Adrenal gland (tissue), 12 donors: ENCODE measurements around the gene SPOCK3. TPM values are rescaled to one million over a fixed set of nuclear protein-coding genes. Genes with fewer than 3 reads are reported as not detected.
"Not testable (repeated sequence)": the region's sequence is repeated elsewhere in the genome, so short reads cannot be mapped to it uniquely, and the experiment has no call there.

Source experiments
- DNase-seq, 7 donors: peaks; one replicate each; pipeline ENCODE4 v3.0.0-alpha.2; 2019 to 2020
- H3K27ac ChIP-seq, 5 donors: fragments of 200-600 bp; sonication (generic) in 4 of 5; 1 replicate in 3 of 5; 2 replicates in 2 of 5; pipeline versions ENCODE4 v1.5.1 to v1.8.0; 2016 to 2020; ENCODE audit warnings: mild to moderate bottlenecking in 1 of 5
- H3K27me3 ChIP-seq: fragments of 200-600 bp; 2 replicates; pipeline ENCODE4 v1.8.0; 2021
- H3K36me3 ChIP-seq, 2 donors: fragments of 200-600 bp; replicated peaks in 1 of 2; 1 replicate in 1 of 2; 2 replicates in 1 of 2; pipeline versions ENCODE4 v1.5.1 to v1.8.0; 2018 to 2022
- H3K4me1 ChIP-seq, 2 donors: fragments of 200-600 bp; replicated peaks in 1 of 2; 1 replicate in 1 of 2; 2 replicates in 1 of 2; pipeline versions ENCODE4 v1.5.1 to v1.8.0; 2018 to 2021
- H3K4me3 ChIP-seq, 4 donors: fragments of 200-600 bp; sonication (generic) in 3 of 4; one replicate each; pipeline ENCODE4 v1.5.1; 2016 to 2018
- H3K9me3 ChIP-seq, 3 donors: fragments of 200-600 bp; sonication (generic) in 1 of 3; replicated peaks in 1 of 3; 1 replicate in 2 of 3; 2 replicates in 1 of 3; pipeline versions ENCODE4 v1.5.1 to v1.8.0; 2016 to 2021
- CTCF ChIP-seq, 6 experiments: fragments of 450-650 bp in 4 of 6; fragments of 200-600 bp in 2 of 6; sonication (generic) in 1 of 6; IDR thresholded peaks; 1 replicate in 5 of 6; 2 replicates in 1 of 6; pipeline versions ENCODE4 v1.5.1 to v1.8.0; 2016 to 2021; ENCODE audit warnings: antibody characterized with exemption in 6 of 6, mild to moderate bottlenecking in 2 of 6, moderate library complexity in 1 of 6
- POLR2A ChIP-seq, 2 donors: fragments of 450-650 bp; IDR thresholded peaks; one replicate each; pipeline ENCODE4 v1.6.1; 2017; ENCODE audit warnings: antibody characterized with exemption in 2 of 2, mild to moderate bottlenecking in 2 of 2, moderate library complexity in 1 of 2
- WGBS, 4 donors: extraction: QIAGEN DNeasy Blood & Tissue Kit in 2 of 4; methylation state at CpG; one replicate each; pipeline versions ENCODE4 v1.1.5 to v1.1.7; 2013 to 2017; 5-methylcytosine and 5-hydroxymethylcytosine counted together
- intact Hi-C, 2 donors: fragments of 100-400 bp; cut with DNase I; formaldehyde crosslinking; loops; one replicate each; pipeline versions ENCODE4 v1.14.1 to v1.15.0; 2022 to 2023
- polyA plus RNA-seq, 3 donors: library from polyadenylated mRNA; stranded (reverse); fragments of 200-250 nt in 2 of 3; fragments of 350-450 nt in 1 of 3; fragmentation: Illumina TruSeq in 1 of 3; extraction: RNeasy Lipid Tissue Mini Kit (QIAGEN cat#74804) in 1 of 3; gene quantifications; one replicate each; pipeline ENCODE4 v1.2.3, GENCODE V29; 2013 to 2014
- total RNA-seq, 9 donors: library from RNA; depleted of rRNA in 4 of 9; stranded (reverse); fragments of >200 nt in 4 of 9; fragments of 120-200 nt in 1 of 9; fragmentation: NEBNext Ultra II Directional in 1 of 9; extraction: Animal tissue kit (Norgen Biotek cat#: 25700) in 1 of 9; gene quantifications; one replicate each; pipeline versions ENCODE4 v1.1.0 to v1.2.4, GENCODE V29; 2013 to 2023
- donor health status: healthy with polysubstance abuse.
- donor health status: Bipolar disorder and iron deficiency.
- donor health status: DM: yes; HTN: yes; CAD: no.
- donor health status: DM: no; HTN: no; CAD: no.
- donor health status: DM: no; HTN: no; CAD: no.
- donor health status: DM: yes; HTN: yes; CAD: no.

SPOCK3 gene
- total and polyA plus RNA-seq, 12 donors: 0.18 to 30.3 (median 3.0) TPM; not detected in 1

GRCh38 chr4:166763018-166763417 lies 471.3 kb downstream of the SPOCK3 start:
- Histone ChIP-seq H3K4me1 (no peaks in the 10 kb centered on the region), H3K9me3 (peaks cover 0 to 3% (median 0%) of the 10 kb centered on the region in 3 donors), H3K36me3 (no peaks in the 10 kb centered on the region), H3K4me3 (no peak overlapping the region), H3K27me3 (no peaks in the 10 kb centered on the region), H3K27ac (no peak overlapping the region)
- intact Hi-C loops: no loop called here
- no peak for TF ChIP-seq CTCF (IDR thresholded peaks at IDR 0.05)
- TF ChIP-seq POLR2A (IDR thresholded peaks at IDR 0.05): no peak
- no peak for DNase-seq

GRCh38 chr4:166741742-166742141 lies 492.6 kb downstream of the SPOCK3 start:
- intact Hi-C loops: no loop called here
- Histone ChIP-seq H3K27me3 (no peaks in the 10 kb centered on the region), H3K27ac (no peak overlapping the region), H3K9me3 (no peaks in the 10 kb centered on the region), H3K36me3 (no peaks in the 10 kb centered on the region), H3K4me3 (no peak overlapping the region), H3K4me1 (no peaks in the 10 kb centered on the region)
- WGBS, 4 donors: 70 to 88% (median 72%) methylated on average over 1 of the region's 1 CpG
- no peak for DNase-seq
- TF ChIP-seq CTCF (IDR thresholded peaks at IDR 0.05): no peak
- TF ChIP-seq POLR2A (IDR thresholded peaks at IDR 0.05): no peak

GRCh38 chr4:166739215-166739614 lies 495.1 kb downstream of the SPOCK3 start:
- H3K27ac ChIP-seq, H3K9me3 ChIP-seq, DNase-seq, H3K27me3 ChIP-seq, H3K4me3 ChIP-seq, intact Hi-C loops, H3K36me3 ChIP-seq, H3K4me1 ChIP-seq: not testable (repeated sequence)
- 88 to 92% (median 91%) methylated on average over 4 of the region's 4 CpGs for WGBS, 4 donors

GRCh38 chr4:166737430-166737829 lies 496.9 kb downstream of the SPOCK3 start:
- TF ChIP-seq POLR2A (IDR thresholded peaks at IDR 0.05) (no peak), CTCF (IDR thresholded peaks at IDR 0.05) (no peak)
- H3K4me1 ChIP-seq: no peaks in the 10 kb centered on the region
- intact Hi-C loops: no loop called here

GRCh38 chr4:166735553-166735952 lies 498.7 kb downstream of the SPOCK3 start:
- Histone ChIP-seq H3K9me3 (no peaks in the 10 kb centered on the region), H3K4me1 (no peaks in the 10 kb centered on the region), H3K27me3 (no peaks in the 10 kb centered on the region), H3K27ac (no peak overlapping the region), H3K4me3 (no peak overlapping the region), H3K36me3 (no peaks in the 10 kb centered on the region)
- DNase-seq: no peak
- intact Hi-C loops: no loop called here
- WGBS, 4 donors: 29 to 71% (median 69%) methylated on average over 1 of the region's 1 CpG
- TF ChIP-seq POLR2A (IDR thresholded peaks at IDR 0.05): no peak
- TF ChIP-seq CTCF (IDR thresholded peaks at IDR 0.05): no peak

More at GRCh38 chr4:166737430-166737829, 496.9 kb downstream of the SPOCK3 start:
- H3K27me3 ChIP-seq: no peaks in the 10 kb centered on the region
- H3K36me3 ChIP-seq: no peaks in the 10 kb centered on the region
- H3K27ac ChIP-seq: no peak overlapping the region
- no peaks in the 10 kb centered on the region for H3K9me3 ChIP-seq
- H3K4me3 ChIP-seq: no peak overlapping the region
- DNase-seq: no peak
